GM23338 (cell line): ENCODE data around the gene SDHA. TPM values are rescaled to one million over a fixed set of nuclear protein-coding genes. Genes with fewer than 3 reads are reported as not detected.

Experiments used
- ATAC-seq: fragments of 200-7000 bp; cut with Tn5 transposase; 3 replicates; pipeline ENCODE4 v1.9.1; 2020
- DNase-seq: peaks from one replicate; pipeline ENCODE4 v3.0.0-alpha.2; 2015; ENCODE audit warnings: low spot score
- H2AFZ ChIP-seq: fragments of 200-600 bp; sonication (generic); 2 replicates; pipeline ENCODE4 v1.8.0; 2016; ENCODE audit warnings: antibody characterized with exemption, mild to moderate bottlenecking, moderate library complexity
- H3F3A ChIP-seq: fragments of 200-600 bp; sonication (generic); replicated peaks from 2 replicates; pipeline ENCODE4 v1.8.0; 2017; ENCODE audit warnings: antibody characterized with exemption, mixed run types, low read depth
- H3K27ac ChIP-seq: fragments of 200-600 bp; sonication (generic); 2 replicates; pipeline ENCODE4 v1.6.1; 2016; ENCODE audit warnings: low read depth
- H3K27me3 ChIP-seq: fragments of 200-600 bp; sonication (generic); 2 replicates; pipeline ENCODE4 v1.8.0; 2016; ENCODE audit warnings: mild to moderate bottlenecking, mixed run types, moderate library complexity; ENCODE audit not compliant: insufficient read depth
- H3K36me3 ChIP-seq: fragments of 200-600 bp; sonication (generic); 2 replicates; pipeline ENCODE4 v1.8.0; 2016; ENCODE audit warnings: mild to moderate bottlenecking; ENCODE audit not compliant: insufficient read depth
- H3K4me1 ChIP-seq: fragments of 200-600 bp; sonication (generic); 2 replicates; pipeline ENCODE4 v1.8.0; 2016; ENCODE audit warnings: mild to moderate bottlenecking, moderate library complexity; ENCODE audit not compliant: insufficient read depth
- H3K4me2 ChIP-seq: fragments of 200-600 bp; sonication (generic); 2 replicates; pipeline ENCODE4 v1.7.1; 2017; ENCODE audit warnings: mixed run types
- H3K4me3 ChIP-seq: fragments of 200-600 bp; sonication (generic); 2 replicates; pipeline ENCODE4 v1.6.1; 2016; ENCODE audit warnings: mixed run types
- H3K79me2 ChIP-seq: fragments of 200-600 bp; sonication (generic); replicated peaks from 2 replicates; pipeline ENCODE4 v1.8.0; 2017; ENCODE audit warnings: mild to moderate bottlenecking; ENCODE audit not compliant: insufficient read depth
- H3K9me2 ChIP-seq: fragments of 200-600 bp; sonication (generic); 2 replicates; pipeline ENCODE4 v1.8.0; 2017; ENCODE audit not compliant: insufficient read depth
- H4K20me1 ChIP-seq: fragments of 200-600 bp; sonication (generic); replicated peaks from 2 replicates; pipeline ENCODE4 v1.8.0; 2017; ENCODE audit warnings: mild to moderate bottlenecking; ENCODE audit not compliant: insufficient read depth
- H3K27ac Mint-ChIP-seq: 2 replicates; pipeline ENCODE4 v1.8.0; 2020; ENCODE audit warnings: inconsistent platforms, mild to moderate bottlenecking, moderate library complexity, mixed read lengths
- H3K27me3 Mint-ChIP-seq: 3 replicates; pipeline ENCODE4 v1.8.0; 2022; ENCODE audit warnings: low read depth, mild to moderate bottlenecking, moderate library complexity, mixed read lengths, inconsistent platforms; ENCODE audit not compliant: insufficient read depth, poor library complexity
- H3K36me3 Mint-ChIP-seq: 3 replicates; pipeline ENCODE4 v1.8.0; 2021; ENCODE audit warnings: low read depth, mild to moderate bottlenecking, inconsistent platforms, moderate library complexity, mixed read lengths
- H3K4me1 Mint-ChIP-seq: 3 replicates; pipeline ENCODE4 v1.8.0; 2020; ENCODE audit warnings: mild to moderate bottlenecking, inconsistent platforms, mixed read lengths
- H3K4me3 Mint-ChIP-seq: 3 replicates; pipeline ENCODE4 v1.8.0; 2021; ENCODE audit warnings: moderate library complexity, mild to moderate bottlenecking, inconsistent platforms, mixed read lengths
- H3K9me3 Mint-ChIP-seq: 3 replicates; pipeline ENCODE4 v1.8.0; 2020; ENCODE audit warnings: moderate library complexity, mild to moderate bottlenecking, inconsistent platforms, mixed read lengths
- CREB1 ChIP-seq: fragments of 250-450 bp; sonication (Bioruptor Pico); IDR thresholded peaks from 2 replicates; pipeline ENCODE4 v1.5.0; 2020; ENCODE audit warnings: low read depth, mild to moderate bottlenecking, moderate library complexity
- EZH2 ChIP-seq: fragments of 200-600 bp; sonication (generic); IDR thresholded peaks from one replicate; pipeline ENCODE4 v1.8.0; 2017; ENCODE audit warnings: antibody characterized with exemption, mild to moderate bottlenecking, low read depth; ENCODE audit not compliant: unreplicated experiment
- EZH2phosphoT487 ChIP-seq: fragments of 200-600 bp; sonication (generic); IDR thresholded peaks from one replicate; pipeline ENCODE4 v1.8.1; 2018; ENCODE audit warnings: antibody characterized with exemption; ENCODE audit not compliant: unreplicated experiment
- JUNB ChIP-seq: IDR thresholded peaks from one replicate; pipeline ENCODE4 v1.6.1; 2016; ENCODE audit warnings: antibody characterized with exemption; ENCODE audit not compliant: unreplicated experiment
- NANOG ChIP-seq: IDR thresholded peaks from 2 replicates; pipeline ENCODE4 v1.6.1; 2016; ENCODE audit warnings: antibody characterized with exemption, borderline replicate concordance
- POLR2AphosphoS5 ChIP-seq: IDR thresholded peaks from 2 replicates; pipeline ENCODE4 v1.6.1; 2016; ENCODE audit warnings: antibody characterized with exemption, low read depth
- STAT1 ChIP-seq: IDR thresholded peaks from one replicate; pipeline ENCODE4 v1.6.1; 2016; ENCODE audit warnings: antibody characterized with exemption; ENCODE audit not compliant: unreplicated experiment
- ZNF114 ChIP-seq: fragments of 250-450 bp; sonication (Bioruptor Pico); IDR thresholded peaks from 2 replicates; pipeline ENCODE4 v1.5.0; 2020; ENCODE audit warnings: mild to moderate bottlenecking, moderate library complexity
- ZNF331 ChIP-seq: fragments of 250-450 bp; sonication (Bioruptor Pico); IDR thresholded peaks from 2 replicates; pipeline ENCODE4 v1.5.0; 2020; ENCODE audit warnings: low read depth, mild to moderate bottlenecking, moderate library complexity
- polyA plus RNA-seq: library from polyadenylated mRNA; unstranded; fragments of >200 nt; fragmentation: Nextera tagmentation; extraction: Ambion mirVana; gene quantifications from 2 replicates; pipeline ENCODE4 v1.2.1, GENCODE V29; 2016
- total RNA-seq: library from RNA; depleted of rRNA; stranded (reverse); fragments of >200 nt; shearing (Covaris generic); gene quantifications from 2 replicates; pipeline ENCODE4 v1.2.3, GENCODE V29; 2014
- TF ChIP-seq, protein P1 (sequence below), 2 experiments: fragments of 200-600 bp in 1 of 2; sonication (generic) in 1 of 2; conservative IDR thresholded peaks; 2 replicates each; pipeline versions ENCODE4 v1.5.1 to v1.6.1; 2016 to 2017; ENCODE audit warnings: antibody characterized with exemption in 2 of 2, low read depth in 2 of 2, mild to moderate bottlenecking in 2 of 2, moderate library complexity in 1 of 2
- TF ChIP-seq, protein P2 (sequence below): IDR thresholded peaks from 2 replicates; pipeline ENCODE4 v1.6.1; 2016; ENCODE audit warnings: antibody characterized with exemption
- TF ChIP-seq, protein P3 (sequence below): fragments of 250-450 bp; sonication (Bioruptor Pico); IDR thresholded peaks from 2 replicates; pipeline ENCODE4 v1.5.0; 2020; ENCODE audit warnings: mild to moderate bottlenecking, moderate library complexity

SDHA gene
- total and polyA plus RNA-seq, 2 experiments from 2014 or later = 62.2 to 70.6 TPM

DNA sequence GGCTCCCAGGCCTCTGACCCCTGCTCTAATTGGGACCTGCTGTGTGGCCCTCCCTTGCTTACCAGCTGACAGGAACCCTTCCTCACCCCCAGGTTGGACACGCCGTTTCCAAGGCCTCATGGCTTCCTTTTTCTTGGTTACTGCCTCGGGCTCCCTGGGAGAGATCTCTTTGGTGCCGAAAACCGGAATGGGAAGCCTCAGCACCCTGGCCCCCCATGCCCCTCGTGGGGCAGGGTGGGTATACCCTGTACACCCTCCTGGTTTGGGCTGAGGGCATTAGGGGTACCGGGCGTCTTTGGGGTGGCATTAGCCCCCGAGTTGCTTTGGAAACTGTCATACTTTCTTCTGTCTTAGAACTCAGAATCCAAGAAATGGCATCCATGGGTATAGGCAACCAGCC, 37.0 kb upstream of the SDHA start:
- Histone ChIP-seq H3K4me1 (no peaks in the 10 kb centered on the region), H3K4me2 (no peak overlapping the region), H3F3A (no peaks in the 10 kb centered on the region), H3K27me3 (no peaks in the 10 kb centered on the region), H3K9me2 (no peaks in the 10 kb centered on the region), H3K4me3 (no peak overlapping the region), H3K36me3 (peaks cover 3% of the 10 kb centered on the region; the same call in 1 of the 2 replicates), H2AFZ (no peak overlapping the region), H4K20me1 (no peaks in the 10 kb centered on the region; the same call in 1 of the 2 replicates), H3K27ac (no peak overlapping the region), H3K79me2 (no peaks in the 10 kb centered on the region)
- Mint-ChIP-seq H3K4me1 (peaks cover 12% of the 10 kb centered on the region), H3K9me3 (no peaks in the 10 kb centered on the region; the same call in 2 of the 3 replicates), H3K27ac (no peak overlapping the region), H3K27me3 (peaks cover 2% of the 10 kb centered on the region), H3K36me3 (peaks cover 33% of the 10 kb centered on the region), H3K4me3 (no peak overlapping the region)
- no peak for TF ChIP-seq CREB1 (CRISPR knock-in tag)
- no peak for TF ChIP-seq EZH2
- TF ChIP-seq EZH2phosphoT487 = no peak
- TF ChIP-seq POLR2AphosphoS5 = no peak
- no peak for TF ChIP-seq JUNB
- no peak for TF ChIP-seq NANOG
- no peak for TF ChIP-seq STAT1
- TF ChIP-seq, protein P1, sequence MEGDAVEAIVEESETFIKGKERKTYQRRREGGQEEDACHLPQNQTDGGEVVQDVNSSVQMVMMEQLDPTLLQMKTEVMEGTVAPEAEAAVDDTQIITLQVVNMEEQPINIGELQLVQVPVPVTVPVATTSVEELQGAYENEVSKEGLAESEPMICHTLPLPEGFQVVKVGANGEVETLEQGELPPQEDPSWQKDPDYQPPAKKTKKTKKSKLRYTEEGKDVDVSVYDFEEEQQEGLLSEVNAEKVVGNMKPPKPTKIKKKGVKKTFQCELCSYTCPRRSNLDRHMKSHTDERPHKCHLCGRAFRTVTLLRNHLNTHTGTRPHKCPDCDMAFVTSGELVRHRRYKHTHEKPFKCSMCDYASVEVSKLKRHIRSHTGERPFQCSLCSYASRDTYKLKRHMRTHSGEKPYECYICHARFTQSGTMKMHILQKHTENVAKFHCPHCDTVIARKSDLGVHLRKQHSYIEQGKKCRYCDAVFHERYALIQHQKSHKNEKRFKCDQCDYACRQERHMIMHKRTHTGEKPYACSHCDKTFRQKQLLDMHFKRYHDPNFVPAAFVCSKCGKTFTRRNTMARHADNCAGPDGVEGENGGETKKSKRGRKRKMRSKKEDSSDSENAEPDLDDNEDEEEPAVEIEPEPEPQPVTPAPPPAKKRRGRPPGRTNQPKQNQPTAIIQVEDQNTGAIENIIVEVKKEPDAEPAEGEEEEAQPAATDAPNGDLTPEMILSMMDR (conservative IDR thresholded peaks at IDR 0.05; ENCODE audit: low read depth in 2 of 2) = no peak
- TF ChIP-seq, protein P2, sequence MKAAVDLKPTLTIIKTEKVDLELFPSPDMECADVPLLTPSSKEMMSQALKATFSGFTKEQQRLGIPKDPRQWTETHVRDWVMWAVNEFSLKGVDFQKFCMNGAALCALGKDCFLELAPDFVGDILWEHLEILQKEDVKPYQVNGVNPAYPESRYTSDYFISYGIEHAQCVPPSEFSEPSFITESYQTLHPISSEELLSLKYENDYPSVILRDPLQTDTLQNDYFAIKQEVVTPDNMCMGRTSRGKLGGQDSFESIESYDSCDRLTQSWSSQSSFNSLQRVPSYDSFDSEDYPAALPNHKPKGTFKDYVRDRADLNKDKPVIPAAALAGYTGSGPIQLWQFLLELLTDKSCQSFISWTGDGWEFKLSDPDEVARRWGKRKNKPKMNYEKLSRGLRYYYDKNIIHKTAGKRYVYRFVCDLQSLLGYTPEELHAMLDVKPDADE = no peak
- no peak for TF ChIP-seq ZNF114
- TF ChIP-seq ZNF331 (CRISPR knock-in tag) = no peak
- TF ChIP-seq, protein P3, sequence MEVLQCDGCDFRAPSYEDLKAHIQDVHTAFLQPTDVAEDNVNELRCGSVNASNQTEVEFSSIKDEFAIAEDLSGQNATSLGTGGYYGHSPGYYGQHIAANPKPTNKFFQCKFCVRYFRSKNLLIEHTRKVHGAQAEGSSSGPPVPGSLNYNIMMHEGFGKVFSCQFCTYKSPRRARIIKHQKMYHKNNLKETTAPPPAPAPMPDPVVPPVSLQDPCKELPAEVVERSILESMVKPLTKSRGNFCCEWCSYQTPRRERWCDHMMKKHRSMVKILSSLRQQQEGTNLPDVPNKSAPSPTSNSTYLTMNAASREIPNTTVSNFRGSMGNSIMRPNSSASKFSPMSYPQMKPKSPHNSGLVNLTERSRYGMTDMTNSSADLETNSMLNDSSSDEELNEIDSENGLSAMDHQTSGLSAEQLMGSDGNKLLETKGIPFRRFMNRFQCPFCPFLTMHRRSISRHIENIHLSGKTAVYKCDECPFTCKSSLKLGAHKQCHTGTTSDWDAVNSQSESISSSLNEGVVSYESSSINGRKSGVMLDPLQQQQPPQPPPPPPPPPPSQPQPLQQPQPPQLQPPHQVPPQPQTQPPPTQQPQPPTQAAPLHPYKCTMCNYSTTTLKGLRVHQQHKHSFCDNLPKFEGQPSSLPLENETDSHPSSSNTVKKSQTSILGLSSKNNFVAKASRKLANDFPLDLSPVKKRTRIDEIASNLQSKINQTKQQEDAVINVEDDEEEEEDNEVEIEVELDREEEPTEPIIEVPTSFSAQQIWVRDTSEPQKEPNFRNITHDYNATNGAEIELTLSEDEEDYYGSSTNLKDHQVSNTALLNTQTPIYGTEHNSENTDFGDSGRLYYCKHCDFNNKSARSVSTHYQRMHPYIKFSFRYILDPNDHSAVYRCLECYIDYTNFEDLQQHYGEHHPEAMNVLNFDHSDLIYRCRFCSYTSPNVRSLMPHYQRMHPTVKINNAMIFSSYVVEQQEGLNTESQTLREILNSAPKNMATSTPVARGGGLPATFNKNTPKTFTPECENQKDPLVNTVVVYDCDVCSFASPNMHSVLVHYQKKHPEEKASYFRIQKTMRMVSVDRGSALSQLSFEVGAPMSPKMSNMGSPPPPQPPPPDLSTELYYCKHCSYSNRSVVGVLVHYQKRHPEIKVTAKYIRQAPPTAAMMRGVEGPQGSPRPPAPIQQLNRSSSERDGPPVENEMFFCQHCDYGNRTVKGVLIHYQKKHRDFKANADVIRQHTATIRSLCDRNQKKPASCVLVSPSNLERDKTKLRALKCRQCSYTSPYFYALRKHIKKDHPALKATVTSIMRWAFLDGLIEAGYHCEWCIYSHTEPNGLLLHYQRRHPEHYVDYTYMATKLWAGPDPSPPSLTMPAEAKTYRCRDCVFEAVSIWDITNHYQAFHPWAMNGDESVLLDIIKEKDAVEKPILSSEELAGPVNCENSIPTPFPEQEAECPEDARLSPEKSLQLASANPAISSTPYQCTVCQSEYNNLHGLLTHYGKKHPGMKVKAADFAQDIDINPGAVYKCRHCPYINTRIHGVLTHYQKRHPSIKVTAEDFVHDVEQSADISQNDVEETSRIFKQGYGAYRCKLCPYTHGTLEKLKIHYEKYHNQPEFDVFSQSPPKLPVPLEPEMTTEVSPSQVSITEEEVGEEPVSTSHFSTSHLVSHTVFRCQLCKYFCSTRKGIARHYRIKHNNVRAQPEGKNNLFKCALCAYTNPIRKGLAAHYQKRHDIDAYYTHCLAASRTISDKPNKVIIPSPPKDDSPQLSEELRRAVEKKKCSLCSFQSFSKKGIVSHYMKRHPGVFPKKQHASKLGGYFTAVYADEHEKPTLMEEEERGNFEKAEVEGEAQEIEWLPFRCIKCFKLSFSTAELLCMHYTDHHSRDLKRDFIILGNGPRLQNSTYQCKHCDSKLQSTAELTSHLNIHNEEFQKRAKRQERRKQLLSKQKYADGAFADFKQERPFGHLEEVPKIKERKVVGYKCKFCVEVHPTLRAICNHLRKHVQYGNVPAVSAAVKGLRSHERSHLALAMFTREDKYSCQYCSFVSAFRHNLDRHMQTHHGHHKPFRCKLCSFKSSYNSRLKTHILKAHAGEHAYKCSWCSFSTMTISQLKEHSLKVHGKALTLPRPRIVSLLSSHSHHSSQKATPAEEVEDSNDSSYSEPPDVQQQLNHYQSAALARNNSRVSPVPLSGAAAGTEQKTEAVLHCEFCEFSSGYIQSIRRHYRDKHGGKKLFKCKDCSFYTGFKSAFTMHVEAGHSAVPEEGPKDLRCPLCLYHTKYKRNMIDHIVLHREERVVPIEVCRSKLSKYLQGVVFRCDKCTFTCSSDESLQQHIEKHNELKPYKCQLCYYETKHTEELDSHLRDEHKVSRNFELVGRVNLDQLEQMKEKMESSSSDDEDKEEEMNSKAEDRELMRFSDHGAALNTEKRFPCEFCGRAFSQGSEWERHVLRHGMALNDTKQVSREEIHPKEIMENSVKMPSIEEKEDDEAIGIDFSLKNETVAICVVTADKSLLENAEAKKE (CRISPR knock-in tag) = no peak
- DNase-seq = no peak
- ATAC-seq = no peak
